GM18498 (cell line): ENCODE results near the gene TLL2.

ENCODE experiments used
- ATAC-seq: cut with Tn5 transposase; IDR thresholded peaks from one replicate; pipeline ENCODE4 v1.9.1; 2021; ENCODE audit warnings: mild to moderate bottlenecking, moderate library complexity; ENCODE audit not compliant: unreplicated experiment

Gene TLL2

GRCh38 chr10:96367470-96367869, 146.3 kb downstream of the TLL2 start:
- ATAC-seq, result no peak

GRCh38 chr10:96366508-96366907, 147.2 kb downstream of the TLL2 start:
- ATAC-seq, result no peak

DNA sequence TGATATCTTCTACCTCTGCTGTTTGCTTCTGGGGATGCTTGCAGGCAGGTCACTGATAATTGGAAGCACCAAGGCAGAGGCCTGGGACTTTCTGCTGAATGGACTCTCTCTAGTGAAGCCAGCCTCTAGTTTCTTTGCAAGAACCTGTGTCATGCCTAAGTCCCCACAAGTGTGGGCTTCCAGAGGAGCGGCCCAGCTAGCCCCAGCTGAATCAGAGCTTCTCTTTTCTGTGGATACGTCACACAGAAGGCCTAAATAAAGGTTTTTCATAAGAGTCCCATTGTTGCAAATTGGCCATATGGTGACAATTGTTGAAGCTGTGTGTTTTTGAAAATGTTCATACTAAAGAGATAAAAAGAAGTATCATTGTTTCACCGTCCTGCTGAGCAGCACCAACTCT, 148.2 kb downstream of the TLL2 start:
- no peak for ATAC-seq

- ATAC-seq, result no peak
These were observed 153.0 kb downstream of the TLL2 start for GRCh38 chr10:96360766-96361165.

GRCh38 chr10:96360331-96360730, 153.4 kb downstream of the TLL2 start:
- ATAC-seq, result no peak

GRCh38 chr10:96359616-96360015, 154.1 kb downstream of the TLL2 start:
- no peak for ATAC-seq

GRCh38 chr10:96358851-96359540, 154.7 kb downstream of the TLL2 start, which contains the start of gene OPALIN:
Gene OPALIN (minus strand): TSS chr10:96359002. CDS start chr10:96358896, 106 bp downstream.
- no peak for ATAC-seq

GRCh38 chr10:96357038-96357620, 156.6 kb downstream of the TLL2 start:
- no peak for ATAC-seq

GRCh38 chr10:96352582-96352981, 161.1 kb downstream of the TLL2 start:
- ATAC-seq, result no peak

DNA sequence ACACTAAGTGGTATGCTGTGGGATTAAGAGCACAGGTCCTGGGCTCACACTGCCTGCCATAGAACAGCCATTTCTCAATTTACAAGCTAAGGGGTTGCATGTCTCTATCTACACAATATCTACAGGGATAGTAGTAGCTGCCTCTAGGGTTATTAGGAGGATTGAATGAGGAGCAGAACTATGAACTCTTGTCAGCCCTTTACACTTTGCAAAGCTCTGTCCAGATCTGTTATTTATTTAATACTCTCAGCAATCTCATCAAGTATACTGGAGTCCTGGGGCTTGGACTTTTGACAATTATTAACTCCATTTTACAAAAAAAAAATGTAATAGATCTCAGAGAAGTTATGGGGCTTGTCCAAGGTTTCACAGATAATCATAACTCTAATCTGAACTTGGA, 161.7 kb downstream of the TLL2 start:
- no peak for ATAC-seq

DNA sequence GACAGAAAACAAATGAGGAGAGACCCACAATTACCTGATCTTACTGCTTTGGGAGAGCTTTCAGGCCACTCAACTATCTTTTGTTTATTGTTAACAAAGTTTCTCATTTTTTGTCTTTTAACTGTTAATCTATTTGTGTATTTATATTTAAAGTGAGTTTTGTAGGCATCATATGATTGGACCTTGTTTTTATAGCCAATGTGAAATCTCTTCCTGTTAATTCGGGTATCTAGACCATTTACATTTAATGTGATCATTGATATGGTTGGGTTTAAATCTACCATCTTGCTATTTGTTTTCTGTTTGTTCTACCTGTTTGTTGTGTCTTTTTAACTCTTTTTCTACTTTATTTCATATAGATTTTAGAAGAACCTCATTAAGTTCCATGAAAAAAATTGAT, 167.4 kb downstream of the TLL2 start:
- no peak for ATAC-seq

GRCh38 chr10:96345222-96345621, 168.5 kb downstream of the TLL2 start:
- no peak for ATAC-seq

- ATAC-seq, result no peak
These were observed 169.5 kb downstream of the TLL2 start for GRCh38 chr10:96344178-96344577.

- ATAC-seq, result no peak
These were observed 171.3 kb downstream of the TLL2 start for GRCh38 chr10:96342402-96342801.

- ATAC-seq, result no peak
These were observed 172.2 kb downstream of the TLL2 start for GRCh38 chr10:96341219-96342182.

GRCh38 chr10:96339956-96340904, 173.5 kb downstream of the TLL2 start:
- ATAC-seq, result peak; percentile 71

GRCh38 chr10:96339383-96339782, 174.3 kb downstream of the TLL2 start:
- ATAC-seq, result no peak

DNA sequence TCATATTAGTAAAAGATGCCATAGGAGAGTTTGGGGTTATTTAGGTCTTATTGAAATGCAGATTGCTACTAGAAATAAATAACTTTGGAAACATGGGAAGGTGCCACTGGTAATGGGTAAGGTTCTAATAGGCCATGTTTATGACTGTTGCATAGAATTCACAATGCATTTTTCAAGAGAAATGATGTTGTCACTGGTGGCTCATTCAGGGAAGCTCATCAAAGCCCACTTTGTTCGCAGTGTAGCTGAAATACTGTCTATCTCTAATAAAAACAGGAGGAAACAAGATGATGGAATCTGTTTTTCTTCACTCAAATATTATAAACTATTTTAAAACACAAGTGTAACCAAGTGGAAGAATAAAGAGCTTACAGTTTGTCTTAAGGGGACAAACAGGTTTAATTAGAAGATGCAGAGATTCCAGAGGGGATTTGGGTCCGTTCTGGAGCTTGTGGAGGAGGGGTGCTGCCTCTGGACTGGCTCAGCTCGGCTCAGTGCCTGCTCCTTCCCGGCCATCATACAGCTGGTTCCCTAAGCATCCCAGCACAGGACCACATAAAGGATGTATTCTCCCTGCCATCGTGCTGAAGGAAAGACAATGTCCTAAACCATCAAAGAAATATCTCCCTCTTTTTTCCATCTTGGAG, 175.3 kb downstream of the TLL2 start:
- ATAC-seq, result no peak

DNA sequence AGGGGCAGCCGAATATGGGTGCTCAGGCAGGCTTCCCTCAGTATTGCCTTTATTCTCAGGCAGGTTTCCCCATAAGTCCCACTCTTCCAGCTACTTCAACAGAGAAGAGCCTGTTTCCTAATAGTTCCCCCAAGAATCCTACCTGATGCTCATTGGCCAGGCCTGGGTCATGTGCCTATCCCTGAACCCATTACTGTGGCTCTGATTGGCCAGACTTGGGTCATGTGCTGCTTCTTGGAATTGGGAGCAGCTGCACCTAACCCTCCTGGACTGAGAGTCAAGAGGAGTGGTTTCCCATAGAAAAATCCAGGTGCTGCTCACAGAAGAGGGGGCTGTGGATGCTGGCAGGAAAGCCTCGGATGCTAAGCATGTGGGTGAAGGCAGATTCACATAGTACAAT, 176.6 kb downstream of the TLL2 start:
- no peak for ATAC-seq
